Fibroblast of peridontal ligament (primary cell): Measurements from ENCODE around the gene ITPR2.
A peak's percentile ranks its signal among the peaks of the same experiment; 100 is the strongest.
"Not testable (repeated sequence)": the region's sequence is repeated elsewhere in the genome, so short reads cannot be mapped to it uniquely, and the experiment has no call there.

Experiments
- DNase-seq: peaks from one replicate; pipeline ENCODE4 v3.0.0-alpha.2; 2010; ENCODE audit errors: extremely low read depth

The ITPR2 gene

GRCh38 chr12:26346736-26347135 lies 486.3 kb downstream of the ITPR2 start:
- peak; percentile 75 for DNase-seq

- peak; percentile 26 for DNase-seq
Observed at GRCh38 chr12:26345471-26346003, 487.5 kb downstream of the ITPR2 start.

DNA sequence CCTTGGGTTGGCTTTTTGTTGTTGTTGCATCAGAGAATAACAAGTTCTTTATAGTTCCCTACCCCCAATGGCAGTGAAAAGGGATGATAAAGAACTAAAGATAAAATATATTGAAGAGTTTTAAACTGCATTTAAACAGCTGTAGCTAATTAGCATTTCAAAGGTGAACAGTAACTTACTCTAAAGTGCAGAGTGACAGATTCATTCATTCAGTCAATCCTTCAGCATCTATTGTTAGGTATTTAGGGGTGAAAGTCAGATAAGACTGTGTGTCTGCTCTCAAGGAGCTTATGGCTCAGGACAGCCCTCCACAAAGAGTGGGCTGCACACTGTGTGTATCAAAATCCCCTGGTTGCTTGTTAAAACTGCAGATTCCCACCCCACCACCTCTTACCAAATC lies 491.5 kb downstream of the ITPR2 start:
- no peak for DNase-seq

GRCh38 chr12:26340649-26341048 lies 492.3 kb downstream of the ITPR2 start:
- no peak for DNase-seq

- DNase-seq = no peak
Observed at GRCh38 chr12:26339976-26340375, 493.0 kb downstream of the ITPR2 start.

- DNase-seq = peak; percentile 24
Observed at GRCh38 chr12:26338586-26339572, 494.1 kb downstream of the ITPR2 start.

DNA sequence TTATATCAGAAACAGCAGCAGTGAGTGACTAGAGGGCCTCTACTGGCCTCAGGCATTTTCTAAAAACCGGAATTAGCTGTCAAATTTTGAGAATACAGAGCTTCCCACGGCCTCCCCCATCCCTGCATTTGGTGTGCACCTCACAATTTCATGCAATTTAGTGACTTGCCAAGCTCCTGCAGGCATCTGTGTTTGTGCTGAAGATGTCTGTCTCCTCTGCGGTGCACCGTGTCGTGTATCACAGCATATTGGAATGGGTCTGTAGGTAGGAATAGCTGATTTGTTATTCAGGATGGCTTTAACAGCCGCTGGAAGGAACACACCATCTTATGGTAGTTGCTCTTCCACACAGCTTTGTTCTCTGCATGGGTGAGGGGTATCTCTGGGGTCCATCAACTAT lies 497.3 kb downstream of the ITPR2 start:
- no peak for DNase-seq

DNA sequence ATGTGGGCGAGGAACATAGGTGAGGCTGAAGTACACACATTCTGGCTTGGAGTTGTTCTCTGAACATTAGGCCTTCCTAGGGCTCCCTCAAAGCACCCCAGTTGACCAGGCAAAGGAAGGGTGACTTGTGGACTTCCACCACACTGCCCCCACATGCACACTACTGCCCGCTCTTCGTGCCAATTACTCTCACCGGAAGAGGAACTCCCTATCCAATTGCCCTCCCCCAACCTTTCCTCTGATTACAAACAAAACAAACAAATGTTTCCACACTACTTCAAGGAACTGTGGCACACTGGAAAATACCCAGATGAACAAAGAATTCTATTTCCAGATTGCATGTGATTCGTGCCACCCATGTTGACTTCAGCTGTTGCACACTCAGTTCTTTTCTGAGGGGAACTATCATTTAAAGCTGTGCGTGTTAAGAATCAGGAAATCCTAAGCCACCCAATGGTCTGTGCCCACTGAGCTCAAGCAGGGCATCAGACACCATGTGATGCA lies 498.3 kb downstream of the ITPR2 start:
- DNase-seq = no peak

GRCh38 chr12:26331960-26332359 lies 501.0 kb downstream of the ITPR2 start:
- no peak for DNase-seq

DNA sequence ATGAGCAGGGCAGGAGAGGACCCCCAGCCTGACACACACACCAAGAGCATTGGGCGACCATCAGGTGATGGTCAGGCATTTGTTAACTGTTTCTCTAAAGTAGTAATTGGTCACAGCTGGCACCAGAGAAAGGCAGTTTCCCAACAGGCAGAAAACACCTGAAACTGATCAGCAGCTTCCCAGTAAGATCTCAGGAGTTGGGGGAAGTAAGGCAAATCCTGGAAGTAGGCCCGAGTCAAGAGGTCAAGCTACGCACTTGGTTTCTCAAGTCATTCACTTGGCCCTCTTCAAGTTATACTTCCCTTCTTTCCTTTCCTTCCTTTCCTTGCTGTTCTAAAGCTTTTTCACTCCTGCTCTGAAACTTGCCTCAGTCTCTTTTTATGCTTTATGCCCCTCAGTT lies 501.9 kb downstream of the ITPR2 start:
- no peak for DNase-seq

DNA sequence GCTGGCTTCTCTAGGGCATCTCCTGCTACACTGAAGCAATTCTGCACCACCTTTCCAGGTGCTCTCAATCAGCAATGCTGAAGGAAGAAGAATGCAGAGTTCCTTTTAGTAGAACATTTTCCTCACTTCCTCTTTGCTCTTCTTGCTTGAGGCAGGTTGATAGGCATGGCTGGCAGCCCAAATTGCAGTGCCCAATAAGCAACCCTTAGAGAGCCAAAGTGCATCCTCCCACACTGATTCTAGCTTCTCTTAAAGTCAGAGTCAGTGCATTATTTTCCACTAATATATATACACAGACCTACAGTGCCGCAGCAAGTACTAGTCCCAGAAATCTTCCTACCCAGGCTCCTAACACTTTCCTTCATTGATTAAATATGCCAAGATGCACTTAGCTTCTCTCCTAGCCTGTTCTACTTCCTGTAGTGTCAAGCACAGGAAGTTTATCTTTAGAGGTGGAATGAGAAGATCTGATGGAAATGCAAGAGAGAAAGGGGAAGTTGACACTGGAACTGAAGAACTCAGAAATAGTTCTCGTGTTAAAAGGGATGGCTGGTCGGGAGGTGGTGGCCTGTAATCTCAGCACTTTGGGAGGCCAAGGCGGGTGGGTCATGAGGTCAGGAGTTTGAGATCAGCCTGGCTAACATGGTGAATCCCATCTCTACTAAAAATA lies 504.9 kb downstream of the ITPR2 start:
- DNase-seq = no peak

DNA sequence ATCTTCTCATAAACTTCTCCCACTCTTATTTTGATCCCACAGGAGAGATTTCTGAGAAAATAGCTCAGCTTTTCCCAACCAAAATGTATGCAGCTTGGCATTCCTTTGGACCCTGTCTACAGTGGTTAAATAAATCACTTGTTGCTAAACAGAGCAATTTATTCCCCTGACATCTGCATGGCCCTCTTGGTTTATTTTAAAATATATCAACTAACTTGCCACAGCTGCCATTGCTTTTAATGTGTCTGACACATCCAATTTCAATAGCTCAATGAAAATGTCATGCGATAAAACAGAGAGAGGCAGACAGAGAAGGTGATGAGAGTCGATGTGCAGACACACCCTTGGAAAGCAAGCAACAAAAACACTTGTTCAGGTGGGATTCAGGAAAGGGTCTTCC lies 509.3 kb downstream of the ITPR2 start:
- no peak for DNase-seq

- peak; percentile 61 for DNase-seq
Observed at GRCh38 chr12:26319511-26319910, 513.5 kb downstream of the ITPR2 start.

DNA sequence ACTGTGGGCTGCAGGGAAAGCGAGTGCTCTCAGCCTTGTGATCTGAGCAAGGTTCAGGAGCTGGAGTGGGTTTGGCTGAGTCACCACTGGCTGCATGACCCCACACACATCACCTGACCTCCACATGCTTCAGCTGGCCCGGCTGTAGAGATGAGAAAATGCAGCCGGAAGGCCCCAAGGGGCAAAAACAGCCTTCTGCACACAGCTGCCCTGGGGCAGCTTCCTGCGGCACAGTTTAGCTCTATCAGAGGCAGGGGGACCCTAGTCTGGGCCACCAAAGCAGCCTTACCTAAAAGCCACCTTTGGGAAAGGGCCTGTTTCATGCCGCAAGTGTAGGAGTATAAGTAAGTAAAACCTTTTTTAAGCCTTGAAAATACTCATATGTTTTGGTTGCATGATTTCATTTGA lies 514.3 kb downstream of the ITPR2 start:
- peak; percentile 60 for DNase-seq

DNA sequence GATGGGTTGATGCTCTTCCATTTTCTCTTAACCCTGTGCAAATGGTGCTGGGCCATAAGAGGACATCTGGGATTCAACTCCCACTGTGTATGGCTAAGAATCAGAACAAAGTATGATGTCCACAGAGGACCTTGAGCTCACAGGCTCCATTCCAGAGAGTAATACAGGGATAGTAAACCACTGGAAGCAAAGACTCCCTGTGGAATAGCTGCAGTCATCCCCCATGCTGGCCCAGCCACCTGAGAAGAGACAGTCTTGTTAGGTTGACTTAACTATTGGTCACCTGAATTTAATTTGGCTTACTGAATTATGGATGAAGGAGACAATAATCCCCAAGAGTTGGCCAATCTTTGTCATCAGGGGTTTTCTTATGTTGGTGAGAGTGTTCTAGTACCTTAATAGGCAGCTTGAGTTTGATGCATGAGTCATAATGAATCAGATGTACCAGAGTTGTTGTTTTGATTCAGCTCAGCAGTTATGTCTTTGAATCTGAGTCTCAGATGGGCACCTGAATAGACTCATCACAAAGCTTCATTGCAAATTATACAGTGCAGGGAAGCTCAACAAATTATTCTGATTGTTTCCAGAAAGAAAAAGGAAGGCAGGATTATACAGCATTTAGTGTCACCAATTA lies 514.9 kb downstream of the ITPR2 start:
- DNase-seq = peak; percentile 42

- DNase-seq = not testable (repeated sequence)
Observed at GRCh38 chr12:26314103-26314502, 518.9 kb downstream of the ITPR2 start.

DNA sequence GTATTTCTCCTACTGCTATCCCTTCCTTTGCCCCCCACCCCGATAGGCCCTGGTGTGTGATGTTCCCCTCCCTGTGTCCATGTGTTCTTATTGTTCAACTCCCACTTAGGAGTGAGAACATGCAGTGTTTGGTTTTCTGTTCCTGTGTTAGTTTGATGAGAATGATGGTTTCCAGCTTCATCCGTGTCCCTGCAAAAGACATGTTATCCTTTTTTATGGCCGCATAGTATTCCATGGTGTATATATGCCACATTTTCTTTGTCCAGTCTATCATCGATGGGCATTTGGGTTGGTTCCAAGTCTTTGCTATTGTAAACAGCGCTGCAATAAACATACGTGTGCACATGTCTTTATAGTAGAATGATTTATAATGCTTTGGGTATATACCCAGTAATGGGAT lies 522.5 kb downstream of the ITPR2 start:
- DNase-seq = not testable (repeated sequence)

DNA sequence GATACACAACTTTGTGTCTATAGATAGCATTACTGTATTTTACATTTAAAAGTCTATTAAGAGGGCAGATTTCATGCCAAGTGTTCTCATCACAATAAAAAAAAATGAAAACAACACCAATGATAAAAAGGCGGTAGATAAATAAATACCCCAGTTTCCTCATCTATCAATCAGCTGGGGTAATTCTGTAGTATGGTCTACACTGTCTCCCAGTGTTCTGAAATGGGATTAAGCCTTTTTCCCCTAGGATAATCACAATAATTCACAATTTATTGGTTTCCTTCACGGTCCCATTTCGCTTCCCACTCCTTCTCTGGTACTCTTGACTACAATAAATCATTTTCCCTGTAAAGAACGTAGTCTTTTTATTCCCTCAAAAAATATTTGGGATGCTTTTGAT lies 523.4 kb downstream of the ITPR2 start:
- no peak for DNase-seq

GRCh38 chr12:26304273-26304672 lies 528.7 kb downstream of the ITPR2 start:
- no peak for DNase-seq

DNA sequence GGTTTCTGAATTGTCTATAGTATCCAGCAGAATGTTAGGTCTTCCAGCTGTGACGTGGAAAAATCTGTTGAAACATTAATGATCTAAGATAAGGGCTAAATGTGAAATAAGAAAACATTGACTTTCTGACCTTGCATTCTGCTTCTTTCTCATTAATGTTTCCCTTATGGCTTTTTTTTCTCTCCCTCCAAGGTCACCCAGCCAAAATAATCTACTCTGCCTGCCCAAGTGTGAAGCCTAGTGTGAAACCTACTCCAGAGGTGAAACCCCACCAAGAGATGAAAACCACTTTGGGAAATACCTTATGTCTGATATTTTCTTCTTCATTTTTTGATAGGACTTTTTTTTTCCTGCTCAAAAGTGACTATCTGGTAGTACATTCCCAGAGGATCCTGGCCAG lies 529.6 kb downstream of the ITPR2 start:
- no peak for DNase-seq

DNA sequence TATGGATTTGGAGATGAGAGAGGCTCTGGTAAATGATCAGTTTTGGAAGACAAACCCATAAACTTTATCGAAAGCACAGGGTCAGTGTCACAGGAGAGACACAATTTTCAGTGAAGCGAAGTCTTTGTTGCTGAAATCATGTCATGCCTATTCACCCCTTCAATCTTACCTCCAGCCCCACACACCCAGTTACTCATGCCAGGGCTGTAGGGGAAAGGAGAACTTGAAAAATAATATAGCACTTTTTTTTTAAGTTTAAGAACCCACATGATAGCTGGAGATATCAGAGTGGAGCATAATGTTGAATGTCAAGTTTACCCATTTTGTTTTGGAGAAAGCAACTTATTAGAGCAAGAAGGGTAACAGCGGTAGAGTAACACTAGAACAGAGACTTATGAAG lies 530.2 kb downstream of the ITPR2 start:
- no peak for DNase-seq

- no peak for DNase-seq
Observed at GRCh38 chr12:26299751-26300150, 533.2 kb downstream of the ITPR2 start.
